H9 (cell line): Measurements from ENCODE around the gene MOV10L1. TPM values are rescaled to one million over a fixed set of nuclear protein-coding genes. Genes with fewer than 3 reads are reported as not detected.
A peak's percentile ranks its signal among the peaks of the same experiment; 100 is the strongest.

Experiments
- DNase-seq: peaks from one replicate; pipeline ENCODE4 v3.0.0-alpha.2; 2017
- H2AFZ ChIP-seq: one replicate; pipeline ENCODE4 v1.6.1; 2013; ENCODE audit warnings: mild to moderate bottlenecking, low read length, control low read depth, moderate library complexity
- H2AK5ac ChIP-seq: 2 replicates; pipeline ENCODE4 v1.6.1; 2013; ENCODE audit warnings: low read length, control low read depth, mixed read lengths; ENCODE audit not compliant: insufficient read length
- H2BK120ac ChIP-seq: one replicate; pipeline ENCODE4 v1.6.1; 2013; ENCODE audit warnings: low read depth, mild to moderate bottlenecking, low read length, control low read depth, inconsistent platforms; ENCODE audit not compliant: poor library complexity, severe bottlenecking
- H2BK12ac ChIP-seq: 2 replicates; pipeline ENCODE4 v1.6.1; 2013; ENCODE audit warnings: low read length, control low read depth, mixed read lengths, low read depth; ENCODE audit not compliant: insufficient read length
- H2BK15ac ChIP-seq: 2 replicates; pipeline ENCODE4 v1.6.1; 2013; ENCODE audit warnings: low read depth, low read length, control low read depth
- H2BK20ac ChIP-seq: one replicate; pipeline ENCODE4 v1.6.1; 2013; ENCODE audit warnings: low read depth, mild to moderate bottlenecking, low read length, control low read depth, inconsistent platforms; ENCODE audit not compliant: poor library complexity, severe bottlenecking
- H2BK5ac ChIP-seq: 2 replicates; pipeline ENCODE4 v1.6.1; 2013; ENCODE audit warnings: low read length, control low read depth, mixed read lengths; ENCODE audit not compliant: insufficient read length
- H3K14ac ChIP-seq: 2 replicates; pipeline ENCODE4 v1.6.1; 2013; ENCODE audit warnings: low read length, control low read depth; ENCODE audit not compliant: insufficient read depth
- H3K18ac ChIP-seq: 2 replicates; pipeline ENCODE4 v1.6.1; 2013; ENCODE audit warnings: low read depth, mild to moderate bottlenecking, mixed read lengths, low read length, control low read depth; ENCODE audit not compliant: insufficient read length
- H3K23ac ChIP-seq: 2 replicates; pipeline ENCODE4 v1.6.1; 2013; ENCODE audit warnings: low read length, control low read depth, mixed read lengths, low read depth; ENCODE audit not compliant: insufficient read length
- H3K23me2 ChIP-seq: 2 replicates; pipeline ENCODE4 v1.6.1; 2013; ENCODE audit warnings: low read depth, mild to moderate bottlenecking, mixed read lengths, low read length, control low read depth; ENCODE audit not compliant: insufficient read length, poor library complexity, severe bottlenecking
- H3K27ac ChIP-seq: 2 replicates; pipeline ENCODE4 v1.5.1; 2013; ENCODE audit warnings: low read length, control low read depth, mixed read lengths, low read depth; ENCODE audit not compliant: insufficient read length
- H3K27me3 ChIP-seq: 2 replicates; pipeline ENCODE4 v1.6.1; 2013; ENCODE audit warnings: low read length, control low read depth, inconsistent platforms; ENCODE audit not compliant: insufficient read depth
- H3K4ac ChIP-seq: 2 replicates; pipeline ENCODE4 v1.6.1; 2013; ENCODE audit warnings: low read depth, mild to moderate bottlenecking, control low read depth, inconsistent platforms, low read length, moderate library complexity
- H3K4me1 ChIP-seq: 2 replicates; pipeline ENCODE4 v1.6.1; 2013; ENCODE audit warnings: low read length, control low read depth, inconsistent platforms; ENCODE audit not compliant: insufficient read depth
- H3K4me2 ChIP-seq: 2 replicates; pipeline ENCODE4 v1.6.1; 2013; ENCODE audit warnings: low read length, control low read depth, mixed read lengths; ENCODE audit not compliant: insufficient read length, insufficient read depth
- H3K56ac ChIP-seq: 2 replicates; pipeline ENCODE4 v1.6.1; 2013; ENCODE audit warnings: low read depth, mild to moderate bottlenecking, mixed read lengths, low read length, control low read depth; ENCODE audit not compliant: insufficient read length
- H3K79me1 ChIP-seq: 2 replicates; pipeline ENCODE4 v1.6.1; 2013; ENCODE audit warnings: low read depth, mild to moderate bottlenecking, moderate library complexity, low read length, control low read depth, inconsistent platforms; ENCODE audit not compliant: insufficient read depth, poor library complexity, severe bottlenecking
- H3K79me2 ChIP-seq: 2 replicates; pipeline ENCODE4 v1.6.1; 2013; ENCODE audit warnings: low read length, control low read depth, inconsistent platforms; ENCODE audit not compliant: insufficient read depth
- H3K9ac ChIP-seq: 2 replicates; pipeline ENCODE4 v1.6.1; 2013; ENCODE audit warnings: low read length, control low read depth, mixed read lengths; ENCODE audit not compliant: insufficient read length; ENCODE audit errors: extremely low read depth
- H3K9me3 ChIP-seq: one replicate; pipeline ENCODE4 v1.6.1; 2013; ENCODE audit warnings: low read depth, low read length, inconsistent platforms; ENCODE audit not compliant: control insufficient read depth
- H3T11ph ChIP-seq: one replicate; pipeline ENCODE4 v1.6.1; 2013; ENCODE audit warnings: mild to moderate bottlenecking, low read length, control low read depth, inconsistent platforms
- H4K20me1 ChIP-seq: one replicate; pipeline ENCODE4 v1.6.1; 2013; ENCODE audit not compliant: control insufficient read depth, insufficient read length, insufficient read depth
- H4K5ac ChIP-seq: 2 replicates; pipeline ENCODE4 v1.6.1; 2013; ENCODE audit warnings: low read depth, mild to moderate bottlenecking, mixed read lengths, low read length, control low read depth; ENCODE audit not compliant: insufficient read length
- H4K8ac ChIP-seq: replicated peaks from 2 replicates; pipeline ENCODE4 v1.6.1; 2013; ENCODE audit warnings: low read length, control low read depth, mixed read lengths, low read depth; ENCODE audit not compliant: insufficient read length
- H4K91ac ChIP-seq: 2 replicates; pipeline ENCODE4 v1.6.1; 2013; ENCODE audit warnings: low read depth, mild to moderate bottlenecking, moderate library complexity, mixed read lengths, low read length, control low read depth; ENCODE audit not compliant: insufficient read length
- H3K27ac Mint-ChIP-seq, 3 experiments: 2 replicates in 2 of 3; 3 replicates in 1 of 3; pipeline ENCODE4 v1.8.0; 2020 to 2021; ENCODE audit warnings: mixed read lengths in 3 of 3, mild to moderate bottlenecking in 1 of 3, moderate library complexity in 1 of 3
- H3K27me3 Mint-ChIP-seq: 2 replicates; pipeline ENCODE4 v1.8.0; 2021; ENCODE audit warnings: low read depth, mild to moderate bottlenecking, moderate library complexity, mixed read lengths
- H3K36me3 Mint-ChIP-seq, 3 experiments: 2 replicates in 2 of 3; 3 replicates in 1 of 3; pipeline ENCODE4 v1.8.0; 2020 to 2021; ENCODE audit warnings: low read depth in 3 of 3, mixed read lengths in 3 of 3; ENCODE audit not compliant: insufficient read depth in 1 of 3
- H3K4me1 Mint-ChIP-seq, 2 experiments: 2 replicates each; pipeline ENCODE4 v1.8.0; 2020; ENCODE audit warnings: mixed read lengths in 2 of 2
- H3K4me3 Mint-ChIP-seq, 2 experiments: 2 replicates in 1 of 2; 3 replicates in 1 of 2; pipeline ENCODE4 v1.8.0; 2020 to 2021; ENCODE audit warnings: mild to moderate bottlenecking in 2 of 2, mixed read lengths in 2 of 2, moderate library complexity in 1 of 2
- H3K9me3 Mint-ChIP-seq, 2 experiments: 2 replicates in 1 of 2; 3 replicates in 1 of 2; pipeline ENCODE4 v1.8.0; 2020; ENCODE audit warnings: mild to moderate bottlenecking in 2 of 2, mixed read lengths in 2 of 2, moderate library complexity in 1 of 2
- WGBS: extraction: QIAGEN DNeasy Blood & Tissue Kit; methylation state at CpG from one replicate; pipeline ENCODE4 v1.1.7; 2013; ENCODE audit warnings: missing lambda C conversion rate, low lambda C conversion rate, mixed read lengths; ENCODE audit not compliant: insufficient read length; ENCODE audit errors: extremely low coverage; 5-methylcytosine and 5-hydroxymethylcytosine counted together
- total RNA-seq: library from RNA; stranded (reverse); gene quantifications from 2 replicates; pipeline ENCODE4 v1.2.1, GENCODE V29; 2021
- TF ChIP-seq, protein P1 (sequence below): fragments of 200-600 bp; sonication (generic); conservative IDR thresholded peaks from 3 replicates; pipeline ENCODE4 v1.8.0; 2021; ENCODE audit warnings: antibody characterized with exemption, mild to moderate bottlenecking

Gene MOV10L1
- total RNA-seq, 1 experiment from 2014 or later, result not detected

DNA sequence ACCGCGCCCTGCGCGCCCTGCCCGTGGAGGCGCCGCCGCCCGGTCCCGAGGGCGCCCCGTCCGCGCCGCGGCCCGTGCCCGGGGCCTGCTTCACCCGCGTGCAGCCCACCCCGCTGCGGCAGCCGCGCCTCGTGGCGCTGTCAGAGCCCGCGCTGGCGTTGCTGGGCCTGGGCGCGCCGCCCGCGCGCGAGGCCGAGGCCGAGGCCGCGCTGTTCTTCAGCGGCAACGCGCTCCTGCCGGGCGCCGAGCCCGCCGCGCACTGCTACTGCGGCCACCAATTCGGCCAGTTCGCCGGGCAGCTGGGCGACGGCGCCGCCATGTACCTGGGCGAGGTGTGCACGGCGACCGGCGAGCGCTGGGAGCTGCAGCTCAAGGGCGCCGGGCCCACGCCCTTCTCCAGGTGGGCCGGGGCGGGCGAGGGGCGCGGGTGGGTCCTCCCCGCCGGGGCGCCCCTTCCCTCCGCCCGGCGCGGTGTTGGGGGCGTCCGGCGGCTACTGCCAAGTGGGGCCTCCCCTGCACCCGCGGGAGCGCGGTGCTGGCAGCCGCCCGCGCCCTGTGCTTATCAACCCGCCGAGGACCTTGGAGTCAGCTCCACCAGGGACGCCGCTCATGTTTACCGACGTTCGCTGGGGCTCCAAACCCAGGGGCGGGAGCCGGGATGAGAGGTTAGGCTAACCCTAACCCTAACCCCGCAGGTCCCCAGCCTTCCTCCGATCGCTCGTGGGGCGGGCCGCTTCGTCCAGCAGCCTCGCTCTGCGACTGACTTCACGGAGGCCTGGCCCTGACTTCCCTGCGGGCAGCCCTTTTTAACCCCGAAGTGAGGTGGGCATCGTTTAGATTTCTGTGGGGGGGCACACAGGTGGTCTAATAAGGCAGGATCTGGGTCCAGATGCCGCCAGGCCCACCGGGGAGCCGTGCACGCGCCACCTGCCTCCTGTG lies 111.7 kb downstream of the MOV10L1 start:
- Histone ChIP-seq H3K9me3 (no peaks in the 10 kb centered on the region), H2BK12ac (no peak overlapping the region), H2BK5ac (no peak overlapping the region), H2BK120ac (no peak overlapping the region), H3T11ph (no peak overlapping the region), H4K5ac (no peak overlapping the region), H4K91ac (no peak overlapping the region), H3K27me3 (no peaks in the 10 kb centered on the region), H3K4me1 (no peaks in the 10 kb centered on the region), H3K23ac (no peak overlapping the region), H3K18ac (no peak overlapping the region), H2AK5ac (no peak overlapping the region), H3K56ac (no peak overlapping the region), H3K14ac (no peak overlapping the region), H2AFZ (no peak overlapping the region), H3K79me2 (no peaks in the 10 kb centered on the region; the same call in 1 of the 2 replicates), H2BK20ac (no peak overlapping the region), H3K4ac (no peak overlapping the region), H4K20me1 (peaks cover 3% of the 10 kb centered on the region), H4K8ac (no peak overlapping the region), H2BK15ac (no peak overlapping the region), H3K23me2 (peaks cover 13% of the 10 kb centered on the region), H3K9ac (no peak overlapping the region), H3K79me1 (no peaks in the 10 kb centered on the region), H3K4me2 (peak overlapping the region; percentile 54), H3K27ac (no peak overlapping the region)
- peaks cover 16 to 40% (median 34%) of the 10 kb centered on the region in 3 experiments for H3K36me3 Mint-ChIP-seq
- peaks cover 11 to 16% of the 10 kb centered on the region in 2 experiments for H3K4me1 Mint-ChIP-seq
- no CpG with 5 or more reads among the region's 115 CpGs for WGBS
- TF ChIP-seq, protein P1, sequence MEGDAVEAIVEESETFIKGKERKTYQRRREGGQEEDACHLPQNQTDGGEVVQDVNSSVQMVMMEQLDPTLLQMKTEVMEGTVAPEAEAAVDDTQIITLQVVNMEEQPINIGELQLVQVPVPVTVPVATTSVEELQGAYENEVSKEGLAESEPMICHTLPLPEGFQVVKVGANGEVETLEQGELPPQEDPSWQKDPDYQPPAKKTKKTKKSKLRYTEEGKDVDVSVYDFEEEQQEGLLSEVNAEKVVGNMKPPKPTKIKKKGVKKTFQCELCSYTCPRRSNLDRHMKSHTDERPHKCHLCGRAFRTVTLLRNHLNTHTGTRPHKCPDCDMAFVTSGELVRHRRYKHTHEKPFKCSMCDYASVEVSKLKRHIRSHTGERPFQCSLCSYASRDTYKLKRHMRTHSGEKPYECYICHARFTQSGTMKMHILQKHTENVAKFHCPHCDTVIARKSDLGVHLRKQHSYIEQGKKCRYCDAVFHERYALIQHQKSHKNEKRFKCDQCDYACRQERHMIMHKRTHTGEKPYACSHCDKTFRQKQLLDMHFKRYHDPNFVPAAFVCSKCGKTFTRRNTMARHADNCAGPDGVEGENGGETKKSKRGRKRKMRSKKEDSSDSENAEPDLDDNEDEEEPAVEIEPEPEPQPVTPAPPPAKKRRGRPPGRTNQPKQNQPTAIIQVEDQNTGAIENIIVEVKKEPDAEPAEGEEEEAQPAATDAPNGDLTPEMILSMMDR, result no peak
- no peak for DNase-seq
- H3K27ac Mint-ChIP-seq, result no peak overlapping the region
- H3K4me3 Mint-ChIP-seq, result peak overlapping the region; percentile 72 to 86
- H3K27me3 Mint-ChIP-seq, result no peaks in the 10 kb centered on the region
- H3K9me3 Mint-ChIP-seq, result peaks cover 5 to 6% of the 10 kb centered on the region in 2 experiments; a peak in 3 of 5 replicates
